HEK293 (cell line): ENCODE data around the gene CCDC152.

Experiments
- CTCF ChIP-seq: fragments of 450-650 bp; formaldehyde crosslinking; IDR thresholded peaks from 2 replicates; pipeline ENCODE4 v1.5.1; 2016; ENCODE audit warnings: missing biosample characterization, missing genetic modification characterization
- ZNF645 ChIP-seq: fragments of 450-650 bp; formaldehyde crosslinking; IDR thresholded peaks from 2 replicates; pipeline ENCODE4; 2016; ENCODE audit warnings: missing biosample characterization, missing genetic modification characterization
- TF ChIP-seq, protein P1 (sequence below): fragments of 450-650 bp; formaldehyde crosslinking; IDR thresholded peaks from 2 replicates; pipeline ENCODE4 v1.5.1; 2016; ENCODE audit warnings: missing biosample characterization, missing genetic modification characterization, low read depth

GRCh38 chr5:42804717-42805339 lies 48.2 kb downstream of the CCDC152 start:
- no peak for TF ChIP-seq CTCF
- TF ChIP-seq ZNF645 (tag by site-specific recombination), result no peak
- TF ChIP-seq, protein P1, sequence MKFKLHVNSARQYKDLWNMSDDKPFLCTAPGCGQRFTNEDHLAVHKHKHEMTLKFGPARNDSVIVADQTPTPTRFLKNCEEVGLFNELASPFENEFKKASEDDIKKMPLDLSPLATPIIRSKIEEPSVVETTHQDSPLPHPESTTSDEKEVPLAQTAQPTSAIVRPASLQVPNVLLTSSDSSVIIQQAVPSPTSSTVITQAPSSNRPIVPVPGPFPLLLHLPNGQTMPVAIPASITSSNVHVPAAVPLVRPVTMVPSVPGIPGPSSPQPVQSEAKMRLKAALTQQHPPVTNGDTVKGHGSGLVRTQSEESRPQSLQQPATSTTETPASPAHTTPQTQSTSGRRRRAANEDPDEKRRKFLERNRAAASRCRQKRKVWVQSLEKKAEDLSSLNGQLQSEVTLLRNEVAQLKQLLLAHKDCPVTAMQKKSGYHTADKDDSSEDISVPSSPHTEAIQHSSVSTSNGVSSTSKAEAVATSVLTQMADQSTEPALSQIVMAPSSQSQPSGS, result no peak
